Endothelial cell (in vitro differentiated cells): ENCODE results near the gene IGFBP4. TPM values are rescaled to one million over a fixed set of nuclear protein-coding genes. Genes with fewer than 3 reads are reported as not detected.

ENCODE experiments used
- DNase-seq: peaks from one replicate; pipeline ENCODE4 v3.0.0; 2021; ENCODE audit warnings: low spot score
- H3K27ac Mint-ChIP-seq: one replicate; pipeline ENCODE4 v1.8.0; 2021; ENCODE audit warnings: mixed read lengths, inconsistent platforms; ENCODE audit not compliant: unreplicated experiment
- H3K27me3 Mint-ChIP-seq: one replicate; pipeline ENCODE4 v1.8.0; 2021; ENCODE audit warnings: mild to moderate bottlenecking, moderate library complexity, mixed read lengths, inconsistent platforms; ENCODE audit not compliant: unreplicated experiment
- H3K36me3 Mint-ChIP-seq: one replicate; pipeline ENCODE4 v1.8.0; 2021; ENCODE audit warnings: mild to moderate bottlenecking, low read depth, mixed read lengths, inconsistent platforms; ENCODE audit not compliant: unreplicated experiment
- H3K4me1 Mint-ChIP-seq: one replicate; pipeline ENCODE4 v1.8.0; 2021; ENCODE audit warnings: mild to moderate bottlenecking, mixed read lengths, inconsistent platforms; ENCODE audit not compliant: unreplicated experiment
- H3K4me3 Mint-ChIP-seq: one replicate; pipeline ENCODE4 v1.8.0; 2021; ENCODE audit warnings: mild to moderate bottlenecking, mixed read lengths, inconsistent platforms; ENCODE audit not compliant: unreplicated experiment
- H3K9me3 Mint-ChIP-seq: one replicate; pipeline ENCODE4 v1.8.0; 2021; ENCODE audit warnings: mixed read lengths, inconsistent platforms; ENCODE audit not compliant: unreplicated experiment
- CTCF ChIP-seq: fragments of 200-600 bp; sonication (generic); IDR thresholded peaks from one replicate; pipeline ENCODE4 v1.5.0; 2021; ENCODE audit warnings: antibody characterized with exemption; ENCODE audit not compliant: unreplicated experiment
- total RNA-seq: library from RNA; stranded (reverse); fragmentation: NEBNext Ultra II Directional; extraction: Animal tissue kit (Norgen Biotek cat#: 25700); gene quantifications from one replicate; pipeline ENCODE4 v1.2.1, GENCODE V29; 2021; ENCODE audit not compliant: unreplicated experiment

IGFBP4 gene
- total RNA-seq, 1 donor from 2014 or later: 1,531 TPM

DNA sequence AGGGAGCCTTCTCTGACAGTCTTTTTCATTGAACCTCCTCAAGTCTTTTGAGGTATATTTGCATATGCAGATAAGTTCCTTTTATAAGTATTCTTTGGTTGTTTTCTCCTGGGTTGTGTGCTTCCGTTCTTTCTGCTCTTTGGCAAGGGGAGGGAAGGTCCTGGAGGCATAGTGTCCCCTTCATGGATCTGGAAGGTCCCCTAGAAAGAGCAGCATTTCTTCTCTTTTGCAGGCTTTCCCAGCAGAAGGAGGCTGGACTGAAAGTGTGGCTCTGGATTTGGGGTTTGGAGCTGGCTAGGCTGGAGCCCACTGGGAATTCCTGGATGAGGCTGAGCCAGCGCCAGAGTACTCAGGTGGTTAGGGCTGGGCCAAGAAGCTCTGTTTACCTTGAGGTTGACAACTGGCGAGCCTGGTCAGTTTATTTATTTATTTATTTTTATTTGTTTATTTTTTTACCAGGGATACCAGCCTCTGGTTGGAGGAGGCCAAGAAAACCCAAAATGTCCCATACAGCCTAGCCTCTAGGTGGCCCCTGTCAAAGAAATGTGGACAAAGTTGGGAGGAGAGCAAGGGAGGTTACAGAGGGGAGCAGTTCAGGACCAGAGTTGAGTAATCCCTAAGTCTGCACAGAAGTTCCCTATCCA, 20.1 kb upstream of the IGFBP4 start:
- H3K27ac Mint-ChIP-seq: no peak overlapping the region
- H3K36me3 Mint-ChIP-seq: peaks cover 3% of the 10 kb centered on the region

DNA sequence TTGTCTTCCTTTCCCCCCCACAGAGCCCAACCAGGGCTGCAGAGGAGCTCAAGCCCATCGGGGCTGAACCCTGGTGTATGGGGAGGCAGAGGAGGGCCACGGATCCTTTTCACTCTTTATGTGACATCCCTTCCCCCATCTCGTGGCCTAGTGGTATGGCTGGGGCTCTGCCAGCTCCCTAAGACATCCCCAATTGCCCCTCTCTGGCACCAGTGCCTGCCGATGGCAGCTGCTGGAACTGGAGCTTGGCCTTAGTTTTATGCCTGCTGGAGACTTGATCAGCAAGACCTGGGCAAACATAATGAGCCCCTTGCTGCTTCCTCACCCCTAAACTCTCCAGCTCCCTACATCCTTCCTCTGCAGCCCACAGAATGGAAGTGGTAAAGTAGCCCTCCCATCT, 17.5 kb upstream of the IGFBP4 start:
- H3K9me3 Mint-ChIP-seq: peaks cover 6% of the 10 kb centered on the region

More for the DNA sequence above, 20.1 kb upstream of the IGFBP4 start:
- TF ChIP-seq CTCF: no peak
- Mint-ChIP-seq H3K4me1 (peaks cover 25% of the 10 kb centered on the region), H3K27me3 (peaks cover 4% of the 10 kb centered on the region), H3K4me3 (no peak overlapping the region), H3K9me3 (peaks cover 6% of the 10 kb centered on the region)
- no peak for DNase-seq

DNA sequence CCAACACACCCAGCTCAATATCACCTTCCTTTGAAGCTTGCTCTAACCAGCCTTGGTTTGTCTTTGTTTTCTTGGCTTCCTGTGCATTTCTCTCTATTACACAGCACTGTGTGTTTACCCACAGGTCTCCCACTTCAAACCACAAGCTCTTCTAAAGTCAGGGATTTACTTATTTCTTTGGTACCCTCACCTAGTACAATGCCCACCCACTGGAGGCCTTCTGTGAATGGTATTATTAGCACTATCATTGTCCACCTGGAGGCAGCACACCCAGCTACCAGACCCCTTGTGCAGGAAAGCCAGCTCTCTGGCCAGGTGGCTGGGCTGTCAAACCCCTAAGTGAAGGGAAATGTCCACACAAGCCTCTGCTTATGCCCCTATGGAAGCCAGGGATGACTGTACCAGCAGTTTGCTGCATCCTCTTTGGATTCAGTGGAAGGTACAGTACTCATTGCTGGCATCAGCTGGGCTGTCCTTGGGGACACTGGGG, 16.2 kb upstream of the IGFBP4 start:
- H3K27ac Mint-ChIP-seq: no peak overlapping the region

More for the DNA sequence above, 17.5 kb upstream of the IGFBP4 start:
- Mint-ChIP-seq H3K4me3 (no peak overlapping the region), H3K4me1 (peaks cover 18% of the 10 kb centered on the region), H3K27me3 (peaks cover 3% of the 10 kb centered on the region), H3K36me3 (peaks cover 8% of the 10 kb centered on the region), H3K27ac (no peak overlapping the region)
- TF ChIP-seq CTCF: no peak
- no peak for DNase-seq

GRCh38 chr17:40430272-40431230, 12.7 kb upstream of the IGFBP4 start:
- no peak overlapping the region for H3K4me3 Mint-ChIP-seq
- peaks cover 2% of the 10 kb centered on the region for H3K27me3 Mint-ChIP-seq
- peaks cover 13% of the 10 kb centered on the region for H3K4me1 Mint-ChIP-seq
- peaks cover 6% of the 10 kb centered on the region for H3K9me3 Mint-ChIP-seq
- no peak overlapping the region for H3K27ac Mint-ChIP-seq
- H3K36me3 Mint-ChIP-seq: peaks cover 8% of the 10 kb centered on the region
- no peak for TF ChIP-seq CTCF
- no peak for DNase-seq

More for the DNA sequence above, 16.2 kb upstream of the IGFBP4 start:
- no peak for TF ChIP-seq CTCF
- no peak for DNase-seq
- Mint-ChIP-seq H3K27me3 (peaks cover 4% of the 10 kb centered on the region), H3K9me3 (peaks cover 6% of the 10 kb centered on the region), H3K4me3 (no peak overlapping the region), H3K36me3 (peaks cover 8% of the 10 kb centered on the region), H3K4me1 (peaks cover 18% of the 10 kb centered on the region)

GRCh38 chr17:40431231-40431602, 12.0 kb upstream of the IGFBP4 start:
- TF ChIP-seq CTCF: no peak
- H3K9me3 Mint-ChIP-seq: peaks cover 6% of the 10 kb centered on the region
- DNase-seq: no peak
- peaks cover 8% of the 10 kb centered on the region for H3K4me1 Mint-ChIP-seq
- H3K4me3 Mint-ChIP-seq: no peak overlapping the region
- no peak overlapping the region for H3K27ac Mint-ChIP-seq
- H3K27me3 Mint-ChIP-seq: peaks cover 2% of the 10 kb centered on the region
- H3K36me3 Mint-ChIP-seq: peaks cover 8% of the 10 kb centered on the region
